ENCODE results near the gene DYNC1LI2. TPM values are rescaled to one million over a fixed set of nuclear protein-coding genes. Genes with fewer than 3 reads are reported as not detected.

The DYNC1LI2 gene
- total and polyA plus RNA-seq, 9 of the 15 experiments (the other 6 are each of a cell fraction or from before 2014, with no cell fraction given), result 5.1 to 48.9 (median 38.2) TPM

GRCh38 chr16:66711581-66711980, 39.8 kb downstream of the DYNC1LI2 start (continued):
- TF ChIP-seq MXI1 (IDR thresholded peaks at IDR 0.05; ENCODE audit: low read depth, low read length), result no peak
- TF ChIP-seq EZH2 (IDR thresholded peaks at IDR 0.05; ENCODE audit: borderline replicate concordance, low read depth, low read length), result no peak
- TF ChIP-seq STAT6 (CRISPR knock-in tag; IDR thresholded peaks at IDR 0.05), result no peak
- no peak for TF ChIP-seq L3MBTL2 (IDR thresholded peaks at IDR 0.05)
- no peak for TF ChIP-seq ZNF217 (CRISPR knock-in tag; IDR thresholded peaks at IDR 0.05)
- no peak for TF ChIP-seq NFRKB (IDR thresholded peaks at IDR 0.05; ENCODE audit: low read depth)
- no peak for TF ChIP-seq TRIM25 (IDR thresholded peaks at IDR 0.05; ENCODE audit: borderline replicate concordance)
- no peak for TF ChIP-seq ILK (tag; IDR thresholded peaks at IDR 0.05; ENCODE audit: borderline replicate concordance, low read depth)
- no peak for TF ChIP-seq VEZF1 (CRISPR knock-in tag; IDR thresholded peaks at IDR 0.05)
- TF ChIP-seq ZNF79 (CRISPR knock-in tag; IDR thresholded peaks at IDR 0.05; ENCODE audit: low read depth), result no peak
- TF ChIP-seq ZNF586 (CRISPR knock-in tag; conservative IDR thresholded peaks at IDR 0.05), result no peak

All from K562 (cell line).